ENCODE data around the gene KRT82. TPM values are rescaled to one million over a fixed set of nuclear protein-coding genes. Genes with fewer than 3 reads are reported as not detected.
"Not testable (repeated sequence)": the region's sequence is repeated elsewhere in the genome, so short reads cannot be mapped to it uniquely, and the experiment has no call there.

KRT82 gene
- total RNA-seq, 1 donor from 2014 or later = not detected

DNA sequence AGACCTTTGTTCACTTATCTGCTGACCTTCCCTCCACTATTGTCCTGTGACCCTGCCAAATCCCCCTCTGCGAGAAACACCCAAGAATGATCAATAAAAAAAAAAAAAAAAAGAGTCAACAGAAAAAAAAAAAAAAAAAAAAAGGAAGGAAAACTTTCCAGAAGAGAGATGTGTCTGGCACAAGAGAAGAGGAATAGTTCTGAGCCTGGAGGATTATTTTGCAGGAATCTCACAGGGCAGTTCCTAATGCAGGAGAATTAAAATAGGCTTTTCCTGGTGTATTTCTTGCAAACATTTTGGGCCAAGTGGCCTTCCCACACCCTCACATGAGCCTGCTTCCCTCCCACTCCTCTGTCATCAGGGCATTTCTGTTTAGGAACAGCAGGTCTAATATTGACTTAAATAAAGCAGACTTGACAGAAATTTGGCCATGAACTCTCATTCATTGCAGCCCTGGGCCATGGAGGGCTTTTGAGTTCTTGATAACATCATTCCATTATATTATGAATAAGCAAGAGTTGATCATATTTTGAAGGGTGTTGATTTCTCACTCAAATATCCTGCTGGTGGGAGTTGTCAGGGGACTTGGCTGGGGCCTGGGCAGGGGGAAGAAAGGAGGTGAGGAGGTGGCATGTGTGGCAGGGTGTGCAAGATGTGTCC, 4.6 kb upstream of the KRT82 start:
- ATAC-seq = not testable (repeated sequence)

DNA sequence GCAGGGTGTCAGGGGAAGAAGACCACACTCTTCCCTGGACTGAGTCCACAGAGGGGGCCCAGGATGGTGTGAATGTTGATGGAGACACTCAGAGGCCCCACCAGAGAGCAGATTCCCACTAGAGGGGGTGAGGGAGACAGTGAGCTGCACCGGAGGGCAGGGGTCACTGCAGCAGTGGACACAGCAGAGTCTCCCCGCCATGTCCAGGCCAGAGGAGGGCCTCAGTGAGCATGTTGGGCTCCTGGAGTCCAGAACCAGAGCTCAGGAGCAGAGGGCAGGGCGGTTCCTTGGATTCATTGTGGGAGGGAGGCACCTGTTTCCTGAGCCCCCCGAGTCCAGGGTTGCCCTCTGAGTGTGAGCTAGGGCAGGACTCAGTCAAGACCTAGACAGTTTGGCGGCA, 1.8 kb upstream of the KRT82 start:
- ATAC-seq = no peak

DNA sequence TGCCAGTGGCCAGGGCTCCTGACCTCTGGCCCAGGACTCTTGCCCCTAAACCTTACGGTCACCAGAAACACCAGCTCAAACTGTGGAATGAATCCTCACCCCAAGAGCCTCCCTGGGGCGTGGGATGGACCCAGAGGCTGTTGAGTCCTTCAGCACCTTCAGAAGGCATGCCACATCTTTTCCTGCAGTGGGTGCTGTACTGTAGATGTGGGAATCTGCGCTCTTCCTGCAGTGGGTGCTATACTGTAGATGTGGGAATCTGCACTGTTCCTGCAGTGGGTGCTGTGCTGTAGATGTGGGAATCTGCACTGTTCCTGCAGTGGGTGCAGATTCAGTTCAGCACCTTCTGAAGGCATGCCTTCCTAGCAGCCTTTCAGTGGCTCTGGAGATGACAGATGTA, 1.2 kb downstream of the KRT82 start:
- no peak for ATAC-seq

DNA sequence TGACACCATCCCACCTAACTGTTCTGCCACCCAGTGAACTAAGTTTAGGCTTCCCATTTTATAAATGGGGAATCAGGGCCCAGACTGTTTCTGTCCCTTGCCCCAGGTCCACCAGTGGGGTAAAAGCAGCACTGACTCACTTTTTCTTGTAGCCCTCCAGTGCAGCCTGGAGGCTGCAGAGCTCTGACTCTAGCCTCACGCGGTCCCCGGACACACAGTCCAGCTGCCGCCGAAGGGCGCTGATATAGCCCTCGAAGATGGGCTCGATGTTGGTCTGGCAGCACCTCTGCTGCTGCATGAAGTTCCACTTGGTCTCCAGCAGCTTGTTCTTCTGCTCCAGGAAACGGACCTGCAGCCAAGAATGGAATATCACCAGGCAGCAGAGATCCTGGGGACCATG, 2.6 kb downstream of the KRT82 start:
- no peak for ATAC-seq

DNA sequence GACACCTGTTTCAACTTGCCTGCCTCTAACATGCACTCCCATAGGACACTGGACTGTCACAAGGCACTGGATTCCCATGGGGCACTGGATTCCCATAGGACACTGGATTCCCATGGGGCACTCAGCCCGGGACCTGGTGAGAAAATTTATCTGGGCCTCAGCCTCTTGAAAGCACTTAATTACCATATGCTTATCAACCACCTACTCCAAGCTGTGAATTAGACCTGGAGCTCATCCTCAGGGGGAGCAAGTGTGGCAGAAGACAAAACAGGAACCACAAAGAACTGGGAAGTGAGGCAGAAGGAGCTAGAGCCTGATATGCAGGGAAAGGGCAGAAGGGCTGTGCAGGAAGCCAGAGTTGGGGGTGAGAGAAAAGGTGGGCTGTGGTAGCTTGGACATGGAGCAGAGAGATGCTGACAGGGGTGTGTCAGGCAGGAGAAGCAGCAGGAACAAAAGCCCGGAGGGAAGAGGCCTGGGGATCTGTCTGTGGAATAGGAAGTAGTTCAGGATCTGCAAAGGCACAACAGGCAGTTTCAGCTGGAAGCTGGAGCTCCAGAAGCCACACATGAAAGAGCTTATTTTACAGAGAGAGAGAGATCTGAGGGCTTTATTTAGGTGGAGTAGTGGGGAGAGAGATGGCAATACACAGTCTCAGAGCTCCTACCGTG, 3.1 kb downstream of the KRT82 start:
- no peak for ATAC-seq

DNA sequence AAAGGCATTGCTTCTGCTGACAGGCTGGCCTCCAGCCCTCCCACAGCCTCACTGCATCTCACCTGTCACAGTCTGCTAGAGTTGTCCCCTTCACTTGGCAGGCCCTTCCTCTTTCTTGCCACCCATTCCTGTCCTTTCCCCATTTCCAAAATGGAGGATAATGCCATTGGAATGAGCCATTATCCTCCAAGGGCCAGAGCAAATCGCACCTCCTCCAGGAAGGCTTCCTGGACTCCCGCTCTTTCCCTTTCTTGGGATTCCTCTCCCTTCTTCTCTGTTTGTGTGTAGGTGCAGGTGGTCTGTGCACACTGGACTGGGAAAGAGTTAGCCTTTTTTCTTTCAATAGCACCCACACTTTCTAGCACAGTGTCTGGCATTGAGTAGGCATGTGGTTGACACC, 3.8 kb downstream of the KRT82 start:
- ATAC-seq = no peak

DNA sequence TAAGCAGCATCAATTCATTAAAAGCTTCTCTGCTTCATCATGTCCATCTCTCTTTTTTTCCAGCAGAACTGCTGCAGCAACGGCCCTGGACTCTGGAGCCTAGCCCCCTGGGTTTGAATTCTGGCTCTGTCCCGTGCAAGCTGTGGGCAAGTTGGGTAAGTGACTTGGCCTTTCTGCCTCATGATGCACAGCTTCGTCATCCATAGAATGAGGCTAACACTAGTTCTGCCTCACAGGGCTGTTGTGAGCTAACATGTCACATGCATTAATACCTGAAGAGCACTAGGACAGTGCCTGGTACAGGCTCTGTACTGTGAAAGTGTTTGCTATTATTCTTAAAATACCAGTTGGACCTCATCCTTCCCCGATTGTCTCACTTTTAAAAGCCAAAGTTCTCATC, 4.2 kb downstream of the KRT82 start:
- peak; percentile 34 for ATAC-seq

DNA sequence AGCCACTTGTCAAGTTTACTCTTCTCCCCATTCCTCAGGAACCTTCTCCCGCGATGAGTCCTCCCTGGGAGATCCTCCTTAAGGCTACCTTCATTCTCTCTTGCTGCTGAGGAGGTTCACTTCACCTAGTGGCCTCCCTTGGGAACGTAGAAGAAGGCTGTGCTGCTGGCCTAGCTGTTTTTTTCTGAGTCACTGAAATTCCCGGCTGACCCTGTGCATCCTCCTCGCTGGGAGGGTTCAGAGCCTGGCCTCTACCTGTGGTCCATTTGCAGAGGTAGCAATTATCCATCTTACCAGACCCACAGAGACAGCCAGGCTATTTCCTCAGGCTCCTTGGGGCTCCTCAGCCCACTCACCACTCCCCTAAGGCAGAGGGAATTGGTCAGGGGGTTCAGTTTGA, 4.6 kb downstream of the KRT82 start:
- no peak for ATAC-seq

DNA sequence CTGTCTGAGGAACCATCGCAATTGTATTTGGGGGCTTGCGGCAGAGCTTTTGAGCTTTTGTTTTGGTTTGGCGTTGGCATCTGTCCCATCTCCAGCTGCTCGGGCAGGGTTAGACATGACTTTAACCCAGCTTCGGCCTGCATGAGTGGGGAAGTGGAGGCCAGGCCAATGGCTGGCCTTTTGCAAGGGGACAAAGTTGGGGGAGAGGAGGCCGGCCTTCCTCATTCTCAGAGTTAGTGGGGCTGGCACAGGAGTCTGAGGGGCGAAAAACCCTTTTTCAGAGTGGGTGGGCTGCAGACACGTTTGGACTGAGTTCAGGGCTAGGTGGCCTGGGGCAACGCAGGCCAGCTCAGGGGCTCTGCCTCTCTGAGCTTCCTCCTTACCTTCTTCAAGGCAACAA, 5.2 kb downstream of the KRT82 start:
- no peak for ATAC-seq

DNA sequence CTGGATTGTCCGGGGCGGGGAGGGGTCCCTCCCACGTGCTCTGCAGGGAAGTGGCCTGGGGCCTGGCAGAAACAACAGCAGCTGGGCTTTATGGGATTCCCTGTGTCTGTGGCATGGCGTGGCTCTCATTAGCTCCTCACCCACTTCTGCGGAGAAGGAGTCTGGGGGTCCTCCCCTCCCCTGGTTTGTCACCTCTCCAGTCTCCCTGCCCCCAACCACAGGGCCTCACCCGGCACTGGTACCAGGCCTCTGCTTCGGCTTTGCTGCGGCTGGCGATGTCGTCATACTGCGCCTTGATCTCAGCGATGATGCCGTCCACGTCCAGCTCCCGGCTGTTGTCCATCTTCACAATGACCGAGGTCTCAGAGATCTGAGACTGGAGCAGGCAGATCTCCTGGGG, 6.4 kb downstream of the KRT82 start:
- no peak for ATAC-seq

DNA sequence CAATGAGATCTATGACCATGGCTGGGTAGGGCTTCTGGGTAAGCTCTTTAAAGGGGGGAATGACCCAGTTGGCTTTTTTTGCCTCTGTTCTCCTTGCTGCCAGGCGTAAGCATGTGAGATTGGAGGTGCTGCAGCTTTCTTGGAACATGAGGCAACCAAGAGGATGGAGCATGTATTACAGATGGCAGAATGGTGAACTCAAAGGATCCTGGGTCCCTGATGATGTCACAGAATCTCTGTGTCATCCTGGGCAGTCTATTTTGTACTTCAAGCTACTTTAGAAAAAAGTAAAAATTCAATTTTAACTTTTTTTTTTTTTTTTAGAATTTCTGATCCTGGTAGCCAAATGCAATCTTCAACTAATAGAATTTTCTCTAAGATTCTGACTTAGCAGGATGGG, 8.0 kb downstream of the KRT82 start:
- no peak for ATAC-seq

DNA sequence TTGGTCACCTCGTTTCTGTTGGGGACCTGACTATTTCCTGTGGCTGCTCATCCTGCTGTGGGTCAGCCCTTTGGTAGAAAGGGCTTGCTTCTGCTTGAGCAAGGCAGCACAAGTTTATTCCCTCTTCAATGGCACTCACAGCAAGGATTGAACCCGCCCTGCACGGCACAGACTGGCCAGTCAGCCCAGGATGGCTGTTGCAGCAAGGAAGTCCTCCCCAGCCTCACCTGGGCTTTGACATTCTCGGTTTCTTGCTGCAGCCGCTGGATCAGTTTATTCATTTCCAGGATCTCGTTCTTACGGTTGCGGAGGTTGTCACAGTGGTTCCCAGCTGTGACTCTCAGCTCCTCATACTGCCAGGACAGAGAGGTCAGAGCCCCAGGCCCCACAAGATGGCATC, 9.5 kb downstream of the KRT82 start:
- ATAC-seq = no peak

DNA sequence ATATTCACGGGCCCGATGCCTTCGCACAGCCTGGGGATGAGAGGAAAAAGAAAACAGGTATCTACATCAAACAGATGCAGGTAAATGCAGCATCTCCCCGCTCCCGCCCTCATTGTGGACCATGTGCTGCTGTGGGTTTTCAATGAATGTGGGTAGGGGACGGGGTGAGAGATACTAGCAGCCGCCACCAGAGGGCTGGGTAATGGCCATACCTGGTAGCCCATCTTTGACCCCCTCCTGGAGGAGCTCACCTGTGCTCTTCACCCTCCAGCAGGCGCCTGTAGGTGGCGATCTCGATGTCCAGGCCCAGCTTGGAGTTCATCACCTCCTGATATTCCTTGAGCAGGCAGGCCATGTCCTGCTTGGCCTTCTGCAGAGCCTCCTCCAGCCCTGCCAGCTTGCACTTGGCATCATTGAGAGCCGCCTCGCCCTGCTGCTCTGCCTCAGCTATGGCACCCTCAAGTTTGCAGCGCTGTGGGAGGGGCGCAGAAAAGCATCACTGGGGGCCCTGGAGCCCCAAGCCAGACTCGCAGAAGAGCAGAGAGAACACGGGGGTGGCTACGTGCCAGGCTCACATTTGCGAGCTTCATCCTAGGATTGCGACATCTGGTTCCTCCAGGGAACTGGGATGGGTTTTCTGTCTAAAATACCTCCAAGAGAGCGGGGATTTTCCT, 10.2 kb downstream of the KRT82 start:
- ATAC-seq = peak; percentile 29

DNA sequence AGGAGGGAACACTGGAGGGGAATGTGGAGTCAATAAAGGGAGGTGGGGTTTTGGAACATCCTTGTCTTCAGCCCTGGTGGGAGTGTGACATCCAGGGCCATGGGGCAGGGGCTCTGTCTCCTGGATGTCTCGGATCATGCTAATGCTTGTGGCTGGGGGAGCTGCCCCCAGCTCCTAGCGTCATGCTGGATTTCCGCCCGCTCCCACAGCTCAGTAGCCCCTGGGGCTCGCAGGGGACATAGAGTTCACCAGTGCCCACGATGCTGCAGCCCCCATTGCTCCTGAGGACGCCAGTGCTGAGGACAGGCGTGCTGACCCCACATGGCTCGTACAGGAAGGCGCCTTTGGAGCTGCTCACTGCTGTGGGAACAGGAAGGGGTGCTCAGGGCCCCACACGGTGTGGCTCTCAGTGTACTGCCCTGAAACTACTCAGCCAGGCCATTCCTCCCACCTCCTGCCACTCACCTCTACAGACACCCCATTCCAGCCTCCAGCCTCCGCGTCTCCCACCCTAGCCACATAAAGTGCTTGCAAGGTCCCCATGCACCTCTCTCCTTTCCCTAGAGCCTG, 11.2 kb downstream of the KRT82 start:
- no peak for ATAC-seq

DNA sequence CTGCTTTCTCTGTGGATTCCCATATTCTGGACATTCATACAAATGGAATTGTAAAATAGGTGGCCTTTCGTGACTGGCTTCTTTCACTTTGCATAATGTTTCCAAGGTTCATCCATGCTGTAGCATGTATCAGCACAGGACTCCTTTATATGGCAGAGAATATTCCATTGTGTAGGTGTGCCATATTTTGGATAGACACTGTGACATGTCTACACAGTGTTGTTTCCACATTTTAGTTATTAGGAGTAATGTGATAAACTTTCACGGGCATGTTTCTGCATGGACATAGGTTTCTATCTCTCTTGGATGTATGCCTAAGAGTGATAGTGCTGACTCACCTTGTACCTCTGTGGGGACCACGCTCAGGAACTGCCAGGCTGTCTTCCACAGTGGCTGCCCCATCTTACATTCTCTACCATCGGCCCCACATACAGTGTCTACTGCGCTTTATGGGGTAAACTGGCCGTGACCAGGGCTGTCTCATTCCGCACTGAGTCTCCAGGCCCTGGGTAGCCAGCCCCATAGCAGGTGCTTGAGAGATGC, 13.6 kb downstream of the KRT82 start:
- peak; percentile 1 for ATAC-seq

DNA sequence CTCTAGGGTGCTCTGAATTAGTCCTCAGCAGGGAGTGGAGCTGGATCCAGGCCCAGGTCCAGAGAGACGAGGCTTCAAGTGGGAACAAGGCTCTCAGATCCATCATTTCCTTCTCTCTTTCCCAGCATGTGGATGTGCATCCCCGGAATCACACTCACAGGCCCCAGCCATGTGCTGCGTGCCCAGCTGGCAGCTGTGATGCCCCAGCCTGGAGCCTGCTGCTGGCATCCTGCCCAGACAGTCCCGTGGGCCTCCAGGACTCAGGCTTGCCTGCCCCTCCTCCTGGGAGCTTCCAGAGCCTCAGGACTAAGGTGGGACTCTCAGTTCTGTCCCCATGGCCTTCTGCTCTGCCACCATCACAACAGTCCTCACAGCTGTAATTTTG, 14.5 kb downstream of the KRT82 start:
- ATAC-seq = no peak

DNA sequence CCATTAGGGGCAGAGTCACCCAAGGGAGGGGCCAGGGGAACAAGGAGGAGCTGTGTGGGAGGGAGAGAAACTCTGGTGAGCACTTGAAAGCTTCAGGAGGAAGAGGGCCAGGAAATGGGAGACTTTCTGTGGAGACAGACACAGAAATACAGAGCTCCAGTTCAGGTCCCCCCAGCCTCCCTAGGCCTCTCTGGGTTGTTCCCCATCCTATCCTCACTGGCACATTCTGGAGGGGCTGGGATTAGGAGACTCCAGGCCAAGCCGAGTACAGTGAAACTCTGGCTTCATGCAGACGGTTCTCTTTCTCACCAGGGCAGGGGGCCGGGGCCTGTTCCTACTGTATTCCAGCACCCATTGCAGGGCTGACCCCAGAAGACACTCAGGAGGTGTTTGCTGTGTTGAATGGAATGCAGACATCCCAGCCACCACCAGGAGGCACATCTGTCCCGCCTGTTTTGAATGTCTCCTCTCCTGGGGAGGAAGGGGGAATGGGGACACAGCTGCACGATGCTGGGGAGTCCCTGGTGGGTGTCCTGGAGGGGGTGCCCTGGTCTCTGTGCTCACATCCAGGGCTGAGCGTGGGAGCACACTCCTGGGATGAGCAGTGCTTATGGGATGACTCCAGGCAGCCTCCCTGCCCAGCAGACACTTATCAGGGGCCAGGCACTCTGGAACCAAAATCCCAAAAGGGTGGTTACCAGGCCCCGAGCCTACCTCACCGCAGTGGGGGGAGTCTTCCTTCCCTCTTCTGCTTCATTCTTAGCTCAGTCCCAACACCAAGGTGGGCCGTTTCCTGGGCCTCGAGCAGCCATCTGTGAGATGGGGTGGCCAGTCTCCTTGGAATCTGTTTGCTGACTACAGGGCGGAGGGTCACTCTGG, 15.2 kb downstream of the KRT82 start:
- ATAC-seq = peak; percentile 38

DNA sequence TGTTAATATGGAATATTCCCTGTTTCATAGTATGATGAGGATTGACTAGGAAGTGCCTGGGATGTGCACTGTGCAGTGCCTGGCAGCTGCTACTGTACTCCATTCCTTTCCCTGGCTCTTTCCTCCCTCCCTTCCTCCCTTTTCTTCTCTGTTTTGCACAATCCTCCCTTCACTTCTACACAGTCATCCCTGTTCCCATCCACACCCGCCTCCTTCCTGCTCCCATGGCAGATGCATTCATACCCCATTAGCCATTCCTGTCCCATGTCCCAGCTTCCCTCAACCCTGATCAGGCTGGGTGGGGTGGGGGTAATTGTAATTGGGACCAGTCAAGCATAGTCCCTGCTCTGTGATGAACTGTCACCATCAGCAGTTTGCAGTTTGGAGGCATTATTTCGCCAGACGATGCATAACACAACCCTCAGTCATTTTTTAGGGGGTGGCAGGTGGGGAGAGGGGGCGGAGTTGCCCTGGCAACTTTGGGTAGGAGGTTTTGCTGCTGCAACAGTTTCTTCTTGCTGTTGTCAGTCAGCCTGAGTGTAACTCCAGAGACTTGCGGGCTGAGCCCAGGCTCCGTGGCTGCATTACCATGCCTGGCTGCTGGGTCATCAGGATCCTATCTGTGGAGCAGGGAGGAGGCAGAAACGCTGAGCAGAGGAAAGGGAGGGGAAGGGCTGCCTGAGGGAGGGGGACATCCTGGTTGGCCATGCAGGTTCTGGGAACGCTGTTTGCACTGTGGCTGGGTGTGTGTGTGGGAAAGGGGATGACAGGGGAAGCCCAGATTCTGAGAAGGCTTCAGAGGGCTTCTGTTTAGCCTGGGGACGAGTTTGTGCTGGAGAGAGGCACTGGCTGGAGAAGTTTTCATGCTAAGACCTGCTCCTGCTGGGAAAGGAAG, 16.6 kb downstream of the KRT82 start:
- peak; percentile 70 for ATAC-seq

DNA sequence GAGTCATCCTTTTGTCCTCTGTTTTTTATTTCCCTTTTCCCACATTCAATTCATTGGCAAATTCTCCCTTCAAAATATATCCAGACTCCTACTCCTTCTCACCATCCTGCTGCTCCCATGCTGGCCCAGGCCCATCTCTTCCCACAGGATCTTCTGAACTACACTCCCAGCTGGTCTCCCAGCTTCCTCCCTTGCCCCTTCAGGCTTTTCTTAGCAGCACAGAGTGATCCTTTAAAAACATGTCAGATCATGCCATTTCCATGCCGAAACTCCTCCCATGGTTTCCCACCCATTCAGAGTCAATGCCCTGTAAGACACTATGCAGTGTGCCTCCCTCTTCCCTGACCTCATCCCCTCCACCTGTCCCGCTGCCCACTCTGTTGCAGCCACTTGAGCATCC, 18.3 kb downstream of the KRT82 start:
- ATAC-seq = no peak

DNA sequence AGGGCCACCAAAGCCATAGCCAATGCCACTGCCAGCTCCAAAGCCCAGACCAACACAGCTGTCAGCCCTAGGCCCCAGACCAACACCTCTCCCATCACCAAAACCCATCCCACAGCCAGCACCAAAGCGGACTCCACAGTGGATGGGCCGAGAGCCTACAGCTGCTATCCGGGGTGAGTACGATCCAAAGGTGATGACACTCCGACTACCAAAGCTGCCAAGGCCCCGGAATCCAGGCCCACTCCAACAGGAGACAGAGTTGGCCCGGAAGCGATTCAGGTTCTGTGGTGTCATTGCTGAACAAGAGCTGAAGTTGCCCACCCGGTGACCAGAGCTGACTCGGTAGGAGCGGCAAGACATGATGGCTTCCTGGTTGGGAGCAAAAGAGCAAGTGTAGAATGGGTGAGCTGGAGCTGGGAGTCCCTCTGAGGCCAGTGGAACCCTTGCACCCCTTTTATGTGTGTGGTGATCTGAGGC, 20.9 kb downstream of the KRT82 start, which contains the start of gene KRT84:
KRT84 (minus strand) TSS at position 427 of the 477 bp plus-strand sequence; CDS start at position 360, 67 bp downstream.
- ATAC-seq = no peak

DNA sequence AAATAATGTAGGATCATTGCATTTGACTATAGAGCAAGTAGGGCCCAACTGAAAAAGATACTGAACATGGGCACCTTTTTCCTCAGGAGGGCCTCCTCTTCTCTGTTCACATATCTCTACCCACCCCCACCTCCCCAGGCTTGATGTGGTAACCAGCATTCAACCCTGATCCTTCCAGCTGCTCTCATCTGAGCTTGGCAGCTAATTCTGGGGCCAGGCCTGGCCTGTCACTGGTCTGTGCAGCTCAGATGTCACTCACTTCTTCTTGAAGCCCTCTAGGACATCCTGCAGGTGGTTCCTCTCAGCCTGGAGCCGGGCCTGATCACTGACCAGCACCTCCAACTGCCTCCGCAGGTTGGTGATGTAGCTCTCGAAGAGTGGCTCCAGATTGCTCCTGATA, 22.8 kb downstream of the KRT82 start:
- ATAC-seq = no peak
